NCI-H2029 treated with DMSO at 0.1 percent for 48 hours (cell line): ENCODE measurements around the gene BCAS4.
A peak's percentile ranks its signal among the peaks of the same experiment; 100 is the strongest.

Experiments
- DNase-seq: peaks from one replicate; lab custom pipeline; 2025; lab: John Stamatoyannopoulos, UW

Gene BCAS4

DNA sequence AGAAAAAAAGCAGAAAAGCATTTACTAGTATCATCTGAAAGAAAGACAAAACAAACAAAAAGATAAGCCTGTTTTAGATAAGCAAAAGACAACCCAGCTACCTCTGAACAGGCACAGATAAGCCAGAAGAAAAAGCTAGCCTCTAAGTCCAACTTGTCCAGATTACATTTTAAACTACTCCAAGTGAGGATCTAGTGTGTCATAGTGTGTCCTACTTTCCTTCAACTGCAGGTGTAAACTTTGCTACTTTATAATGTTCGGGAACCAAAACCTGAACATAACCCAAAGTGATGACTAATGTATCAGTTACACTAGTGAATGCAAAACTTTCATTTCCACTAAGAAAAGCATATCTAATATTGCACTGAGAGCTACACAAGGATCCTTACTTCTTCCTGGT lies 116.9 kb downstream of the BCAS4 start:
- no peak for DNase-seq

DNA sequence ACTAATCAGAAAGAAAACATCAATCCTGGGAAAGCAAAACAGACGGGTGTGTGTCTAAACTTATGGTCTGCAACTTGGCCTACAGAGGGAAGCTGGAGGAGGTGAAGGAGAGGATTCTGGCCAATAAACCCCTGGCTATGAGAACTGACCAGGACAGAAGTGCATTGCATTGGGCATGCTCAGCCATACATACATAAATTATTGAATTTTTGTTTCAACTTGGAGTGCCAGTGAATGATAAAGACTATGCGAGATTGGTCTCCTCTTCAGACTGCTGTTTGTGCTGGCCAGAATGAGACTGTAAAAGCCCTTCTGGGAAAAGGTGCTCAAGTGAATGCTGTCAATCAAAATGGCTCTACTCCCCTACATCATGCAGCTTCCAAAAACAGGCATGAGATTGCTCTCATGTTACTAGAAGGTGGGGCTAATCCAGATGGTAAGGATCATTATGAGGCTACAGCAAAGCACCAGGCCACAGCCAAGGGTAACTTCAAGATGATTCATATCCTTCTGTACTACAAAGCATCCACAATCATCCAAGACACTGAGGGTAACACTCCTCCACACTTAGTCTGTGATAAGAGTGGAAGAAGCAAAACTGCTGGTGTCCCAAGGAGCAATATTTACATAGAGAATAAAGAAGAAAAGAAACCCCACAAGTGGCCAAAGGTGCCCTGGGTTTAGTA lies 119.0 kb downstream of the BCAS4 start:
- DNase-seq, result peak; percentile 28

DNA sequence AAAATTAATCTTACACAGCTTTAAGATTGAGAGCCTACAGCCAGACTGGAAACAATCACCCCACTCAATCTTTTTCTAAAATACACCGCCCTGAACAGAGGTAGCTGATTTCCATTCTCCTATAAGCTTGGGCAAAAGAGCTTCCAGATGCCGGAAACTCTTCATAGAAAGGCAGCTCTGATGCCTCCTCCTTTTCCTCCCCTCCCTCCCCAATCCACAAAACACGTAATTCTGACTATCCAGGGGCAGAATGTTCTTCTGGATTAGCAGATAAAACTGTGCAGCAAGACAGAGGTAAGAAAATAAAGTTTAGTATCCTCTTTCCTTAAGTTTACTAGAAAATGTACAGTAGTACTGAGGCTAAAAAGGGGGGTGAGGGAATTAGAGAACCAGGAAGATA lies 120.6 kb downstream of the BCAS4 start:
- DNase-seq, result no peak

DNA sequence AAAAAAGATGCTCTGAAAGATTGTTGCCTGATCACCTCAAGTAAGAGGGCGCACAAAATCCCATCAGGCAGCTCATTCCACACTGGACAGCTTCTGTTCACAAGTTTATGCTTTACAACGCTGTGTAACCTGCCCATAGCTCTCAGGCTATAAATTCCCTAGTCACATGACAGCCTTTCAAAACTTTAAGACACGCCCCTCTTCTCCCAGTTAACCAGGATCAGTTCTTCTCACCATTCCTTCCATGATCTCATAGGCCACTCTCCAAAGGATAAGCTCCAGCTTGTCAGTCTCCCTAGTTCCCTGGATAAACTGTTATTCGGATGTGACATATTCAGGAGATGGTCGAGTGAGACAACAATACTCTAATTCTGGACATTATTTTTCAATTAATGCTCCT lies 121.4 kb downstream of the BCAS4 start:
- no peak for DNase-seq

DNA sequence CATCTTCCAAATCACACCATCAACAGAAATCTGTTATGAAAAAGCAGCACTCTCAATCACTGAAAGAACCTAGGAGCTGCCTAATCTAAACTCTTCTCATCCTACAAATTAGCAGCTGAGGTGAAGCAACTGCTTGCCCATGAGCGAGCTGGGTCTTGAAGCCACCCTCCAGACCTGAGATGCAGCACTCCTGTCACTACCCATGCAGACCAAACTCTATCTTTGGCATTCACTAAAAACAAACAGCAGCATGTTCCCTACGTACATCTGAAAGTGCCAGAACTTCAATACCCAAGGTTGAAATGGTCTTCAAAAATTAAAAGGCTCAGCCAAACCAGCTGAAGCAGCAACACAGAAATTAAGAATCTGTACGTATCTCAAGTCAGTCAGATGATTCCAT lies 122.1 kb downstream of the BCAS4 start:
- no peak for DNase-seq

DNA sequence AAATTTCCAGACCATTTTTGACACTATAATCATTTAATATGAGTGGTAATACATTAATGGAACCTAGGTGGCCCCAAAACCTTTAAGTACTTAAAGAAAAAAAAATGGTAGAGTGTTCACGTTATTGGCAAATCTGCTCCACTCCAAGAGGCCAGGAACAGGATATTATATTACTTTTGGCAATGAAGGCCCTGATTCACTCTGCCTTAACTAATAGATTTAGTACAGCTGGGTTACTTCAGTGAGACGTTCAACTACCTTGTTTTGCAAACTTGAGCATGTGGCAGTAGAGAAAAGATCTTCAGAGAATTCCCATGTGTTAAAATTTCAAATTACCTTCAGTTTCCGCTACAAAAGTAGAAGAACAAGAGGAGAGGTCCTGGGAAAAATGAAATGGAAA lies 123.5 kb downstream of the BCAS4 start:
- DNase-seq, result no peak

DNA sequence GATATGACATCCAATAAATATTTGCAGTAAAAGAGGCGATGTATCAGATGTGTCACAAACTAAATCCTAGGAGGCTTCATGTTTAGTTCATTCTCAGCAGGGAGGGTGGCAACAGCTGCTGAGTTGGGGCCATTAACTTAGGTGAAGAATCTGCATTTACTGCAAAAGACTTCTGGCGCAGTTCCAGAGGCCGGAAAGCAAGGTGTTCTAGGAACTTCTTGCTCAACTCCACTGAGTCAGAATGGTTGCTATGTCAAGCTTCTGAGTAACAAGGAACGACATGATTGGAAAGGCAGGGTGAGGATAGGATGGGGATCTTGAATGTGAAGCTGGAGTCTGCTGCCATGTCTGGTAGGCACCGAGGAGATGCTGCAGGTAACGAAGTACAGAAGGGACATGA lies 124.7 kb downstream of the BCAS4 start:
- no peak for DNase-seq

DNA sequence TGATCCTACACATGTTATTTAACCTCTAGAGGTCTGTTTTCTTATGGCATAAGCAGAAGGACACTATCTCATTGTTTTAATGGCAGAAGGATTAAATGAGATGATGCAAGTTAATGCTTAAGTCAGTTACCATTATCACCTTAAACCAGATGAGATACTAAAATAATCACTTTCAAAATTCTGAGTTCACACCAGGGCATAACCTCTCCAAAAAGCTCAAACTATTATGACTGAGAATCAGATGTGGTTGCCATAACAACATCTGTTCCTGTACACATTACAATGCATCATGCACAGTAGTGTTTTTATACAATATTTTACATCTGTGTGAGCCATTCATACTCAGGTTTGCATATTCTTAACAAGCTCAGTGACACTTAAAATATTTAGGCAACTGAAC lies 126.1 kb downstream of the BCAS4 start:
- no peak for DNase-seq

DNA sequence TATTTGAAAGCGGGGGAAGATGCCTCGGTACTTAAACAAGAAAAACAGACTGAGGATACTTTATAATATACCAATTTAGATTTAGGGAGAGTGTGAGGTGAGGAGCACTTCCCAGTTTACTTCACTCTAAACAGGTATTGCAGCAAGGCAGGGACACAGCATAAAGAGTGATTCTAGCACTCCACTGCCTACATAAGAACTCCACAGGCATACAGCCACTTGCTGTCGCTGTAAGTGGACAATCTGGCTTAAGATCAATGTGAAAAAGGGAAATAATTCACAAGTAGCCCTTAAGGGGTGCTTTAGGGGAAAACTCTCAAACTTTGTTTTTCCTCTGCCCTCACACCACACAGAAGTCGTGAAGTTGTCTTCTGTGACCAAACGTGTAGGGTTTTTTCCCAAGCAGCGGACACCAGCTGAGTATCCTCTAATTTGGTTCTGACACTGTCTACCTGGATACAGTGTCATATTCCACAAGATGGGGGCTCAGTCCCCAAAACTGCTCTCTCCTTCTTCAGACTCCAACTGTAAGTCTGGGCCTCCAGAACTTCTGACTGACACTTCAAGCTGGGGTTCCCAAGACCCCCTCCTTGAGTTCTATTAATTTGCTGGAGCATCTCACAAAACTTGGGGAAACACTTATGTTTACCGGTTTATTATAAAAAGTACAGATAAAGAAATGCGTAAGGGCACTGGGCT lies 127.1 kb downstream of the BCAS4 start:
- no peak for DNase-seq

DNA sequence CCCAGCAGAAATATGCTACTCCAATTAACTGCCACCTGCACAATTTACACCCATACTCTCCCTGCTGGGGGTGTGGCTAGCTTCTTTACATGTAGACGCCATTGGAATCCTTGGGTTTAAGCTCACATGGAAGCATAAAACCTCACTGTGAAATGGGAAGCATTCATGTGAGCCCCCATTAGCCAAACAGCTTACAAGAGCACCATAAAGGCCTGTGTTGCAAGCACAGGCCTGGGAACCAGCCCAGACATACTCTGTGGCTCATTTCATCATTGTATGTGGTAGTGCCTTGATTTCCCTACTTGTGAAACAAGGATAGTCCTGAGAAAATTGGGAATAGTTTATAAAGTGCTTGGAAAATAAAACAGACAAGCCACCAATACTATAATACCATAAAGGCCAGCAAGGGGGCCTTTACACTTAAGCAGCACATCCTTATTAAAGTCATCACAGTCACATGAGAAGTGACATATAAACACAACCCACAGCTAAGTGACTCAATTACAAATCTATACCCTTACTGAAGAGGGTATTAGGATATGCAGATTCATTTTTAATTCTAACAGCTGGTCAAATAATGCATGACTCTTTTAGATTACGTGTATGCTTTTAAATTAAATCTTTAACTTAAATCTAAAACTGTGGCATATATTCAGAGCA lies 129.5 kb downstream of the BCAS4 start:
- DNase-seq, result no peak

DNA sequence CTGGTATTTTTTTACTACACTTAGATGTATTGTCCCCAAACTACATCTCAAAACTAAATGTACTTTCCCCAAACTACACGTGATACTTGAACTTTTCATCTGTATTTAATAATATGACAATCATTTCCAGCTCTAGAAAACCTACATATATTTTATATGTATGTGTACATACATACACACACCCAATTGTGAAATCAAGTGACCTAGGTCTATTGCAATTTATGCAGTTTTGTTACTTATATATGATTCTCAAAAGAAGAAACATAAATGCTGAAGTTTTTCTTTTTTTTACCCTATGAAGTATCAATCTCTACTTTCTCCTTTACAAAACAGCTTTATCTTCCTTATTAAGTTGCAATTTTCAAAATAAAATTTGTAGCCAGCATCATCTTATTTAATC lies 131.7 kb downstream of the BCAS4 start:
- no peak for DNase-seq
